Neural progenitor cell (in vitro differentiated cells): ENCODE measurements around the gene IGSF10.

ENCODE experiments used
- CTCF ChIP-seq: fragments of 200-600 bp; sonication (generic); IDR thresholded peaks from 2 replicates; pipeline ENCODE4 v1.5.1; 2017; ENCODE audit warnings: antibody characterized with exemption, mild to moderate bottlenecking
- EZH2 ChIP-seq: fragments of 200-600 bp; sonication (generic); IDR thresholded peaks from 2 replicates; pipeline ENCODE4 v1.6.1; 2017; ENCODE audit warnings: antibody characterized with exemption, mild to moderate bottlenecking, moderate library complexity

GRCh38 chr3:151460228-151460627, 633 bp downstream of the IGSF10 start:
- TF ChIP-seq CTCF = no peak
- no peak for TF ChIP-seq EZH2
